IMR-90 (cell line): Measurements from ENCODE around the gene RAD51B. TPM values are rescaled to one million over a fixed set of nuclear protein-coding genes. Genes with fewer than 3 reads are reported as not detected.

Source experiments
- ATAC-seq: fragments of 200-7000 bp; cut with Tn5 transposase; 2 replicates; pipeline ENCODE4 v1.9.1; 2020; ENCODE audit warnings: low read depth, mild to moderate bottlenecking, moderate library complexity
- BruUV-seq: library from RNA; stranded (reverse); fragments of 400-500 nt; replicated peaks from 2 replicates; lab custom pipeline; 2021; lab: Mats Ljungman, UMichigan
- CTCF ChIA-PET: fragments of 300-600 bp; formaldehyde crosslinking; extraction: SDS; loops from one replicate; lab custom pipeline; 2021; ENCODE audit warnings: antibody characterized with exemption; lab: Yijun Ruan, JAX
- POLR2A ChIA-PET: fragments of 300-600 bp; sonication (Branson Sonifier 250); formaldehyde crosslinking; loops from one replicate; lab custom pipeline; 2022; ENCODE audit warnings: antibody characterized with exemption; ENCODE audit not compliant: unreplicated experiment; lab: Charles Lee
- DNase-seq: peaks from one replicate; pipeline ENCODE4 v3.0.0; 2013
- H2AFZ ChIP-seq: replicated peaks from 2 replicates; pipeline ENCODE3; 2013; ENCODE audit warnings: low read length, mild to moderate bottlenecking; ENCODE audit not compliant: poor library complexity
- H2AK5ac ChIP-seq: 2 replicates; pipeline ENCODE4 v1.6.1; 2013; ENCODE audit warnings: low read depth, low read length, inconsistent platforms
- H2AK9ac ChIP-seq: replicated peaks from 2 replicates; pipeline ENCODE3; 2013; ENCODE audit warnings: mild to moderate bottlenecking, low read depth, low read length, moderate library complexity; ENCODE audit not compliant: poor library complexity
- H2BK120ac ChIP-seq: 2 replicates; pipeline ENCODE4 v1.6.1; 2013; ENCODE audit warnings: low read depth, low read length, inconsistent platforms
- H2BK15ac ChIP-seq: 3 replicates; pipeline ENCODE4 v1.6.1; 2013; ENCODE audit warnings: low read depth, low read length, inconsistent platforms
- H2BK20ac ChIP-seq: 2 replicates; pipeline ENCODE4 v1.6.1; 2013; ENCODE audit warnings: low read depth, mild to moderate bottlenecking, inconsistent platforms, low read length, moderate library complexity
- H2BK5ac ChIP-seq: 2 replicates; pipeline ENCODE4 v1.6.1; 2013; ENCODE audit warnings: mild to moderate bottlenecking, low read depth, low read length, inconsistent platforms; ENCODE audit not compliant: poor library complexity, severe bottlenecking
- H3K14ac ChIP-seq: replicated peaks from 2 replicates; pipeline ENCODE4 v1.6.1; 2013; ENCODE audit warnings: low read depth, low read length, inconsistent platforms
- H3K18ac ChIP-seq: 2 replicates; pipeline ENCODE4 v1.6.1; 2013; ENCODE audit warnings: low read depth, low read length, control low read depth
- H3K23ac ChIP-seq: 2 replicates; pipeline ENCODE4 v1.6.1; 2013; ENCODE audit warnings: low read depth, low read length, inconsistent platforms
- H3K27ac ChIP-seq: 2 replicates; pipeline ENCODE4 v1.5.1; 2013; ENCODE audit warnings: mild to moderate bottlenecking, control low read depth, low read length; ENCODE audit not compliant: insufficient read depth
- H3K27me3 ChIP-seq: 2 replicates; pipeline ENCODE4 v1.6.1; 2013; ENCODE audit warnings: low read length; ENCODE audit not compliant: control insufficient read depth, insufficient read depth
- H3K36me3 ChIP-seq: 2 replicates; pipeline ENCODE4 v1.6.1; 2013; ENCODE audit warnings: low read length, mixed read lengths; ENCODE audit not compliant: control insufficient read depth, insufficient read depth
- H3K4ac ChIP-seq: 2 replicates; pipeline ENCODE4 v1.6.1; 2013; ENCODE audit warnings: low read depth, low read length, inconsistent platforms
- H3K4me1 ChIP-seq: 2 replicates; pipeline ENCODE4 v1.6.1; 2013; ENCODE audit warnings: low read length, mixed read lengths; ENCODE audit not compliant: control insufficient read depth, insufficient read depth
- H3K4me2 ChIP-seq: 2 replicates; pipeline ENCODE4 v1.6.1; 2013; ENCODE audit warnings: low read depth, mild to moderate bottlenecking, control low read depth, low read length, moderate library complexity
- H3K4me3 ChIP-seq: 2 replicates; pipeline ENCODE4 v1.5.1; 2013; ENCODE audit warnings: low read depth, mild to moderate bottlenecking, control low read depth, low read length, moderate library complexity; ENCODE audit not compliant: insufficient read depth
- H3K56ac ChIP-seq: 2 replicates; pipeline ENCODE4 v1.6.1; 2013; ENCODE audit warnings: low read length, inconsistent platforms; ENCODE audit not compliant: insufficient read depth; ENCODE audit errors: extremely low read depth
- H3K79me1 ChIP-seq, 2 experiments: 2 replicates each; pipeline ENCODE4 v1.6.1; 2013; ENCODE audit warnings: low read length in 2 of 2, inconsistent platforms in 1 of 2, low read depth in 1 of 2
- H3K9ac ChIP-seq: 2 replicates; pipeline ENCODE4 v1.6.1; 2013; ENCODE audit warnings: low read depth, low read length, control low read depth
- H3K9me1 ChIP-seq: 2 replicates; pipeline ENCODE4 v1.6.1; 2013; ENCODE audit warnings: low read length, inconsistent platforms; ENCODE audit not compliant: insufficient read depth
- H3K9me3 ChIP-seq: 2 replicates; pipeline ENCODE4 v1.6.1; 2013; ENCODE audit warnings: low read length; ENCODE audit not compliant: control insufficient read depth, insufficient read depth
- H4K20me1 ChIP-seq: 2 replicates; pipeline ENCODE4 v1.6.1; 2013; ENCODE audit warnings: low read length, inconsistent platforms; ENCODE audit not compliant: insufficient read depth
- H4K5ac ChIP-seq: 2 replicates; pipeline ENCODE4 v1.6.1; 2013; ENCODE audit warnings: mild to moderate bottlenecking, low read depth, low read length, control low read depth
- H4K8ac ChIP-seq, 2 experiments: 2 replicates each; pipeline ENCODE4 v1.6.1; 2013; ENCODE audit warnings: low read depth in 2 of 2, low read length in 2 of 2, control low read depth in 1 of 2, inconsistent platforms in 1 of 2
- H4K91ac ChIP-seq: 2 replicates; pipeline ENCODE4 v1.6.1; 2013; ENCODE audit warnings: low read depth, low read length, inconsistent platforms; ENCODE audit not compliant: insufficient read depth
- BHLHE40 ChIP-seq: fragments of 150-350 bp; IDR thresholded peaks from 2 replicates; pipeline ENCODE4 v1.6.1; 2016; ENCODE audit warnings: mild to moderate bottlenecking, low read depth, low read length
- CEBPB ChIP-seq: IDR thresholded peaks from 2 replicates; pipeline ENCODE4 v1.6.1; 2012; ENCODE audit warnings: low read depth, low read length, improper control_type of control experiment
- CHD1 ChIP-seq: IDR thresholded peaks from 2 replicates; pipeline ENCODE4 v1.6.1; 2012; ENCODE audit warnings: low read depth, low read length, improper control_type of control experiment
- FOS ChIP-seq: fragments of 150-350 bp; IDR thresholded peaks from 2 replicates; pipeline ENCODE4 v1.6.1; 2016; ENCODE audit warnings: low read depth, low read length
- MAFK ChIP-seq: IDR thresholded peaks from 2 replicates; pipeline ENCODE4 v1.6.1; 2012; ENCODE audit warnings: low read depth, low read length, improper control_type of control experiment
- MAZ ChIP-seq: IDR thresholded peaks from 2 replicates; pipeline ENCODE4 v1.6.1; 2012; ENCODE audit warnings: low read depth, mild to moderate bottlenecking, low read length, improper control_type of control experiment, moderate library complexity, borderline replicate concordance
- POLR2A ChIP-seq: IDR thresholded peaks from 2 replicates; pipeline ENCODE4 v1.6.1; 2012; ENCODE audit warnings: mild to moderate bottlenecking, low read depth, low read length
- RAD21 ChIP-seq: IDR thresholded peaks from 2 replicates; pipeline ENCODE4 v1.6.1; 2012; ENCODE audit warnings: low read length, improper control_type of control experiment
- RCOR1 ChIP-seq: IDR thresholded peaks from 2 replicates; pipeline ENCODE4 v1.6.1; 2012; ENCODE audit warnings: mild to moderate bottlenecking, low read length, improper control_type of control experiment; ENCODE audit not compliant: insufficient replicate concordance
- SMC3 ChIP-seq: fragments of 150-350 bp; IDR thresholded peaks from 2 replicates; pipeline ENCODE4 v1.6.1; 2016; ENCODE audit warnings: low read depth, mild to moderate bottlenecking, antibody characterized with exemption, low read length, moderate library complexity
- WGBS, 2 experiments: methylation state at CpG; one replicate each; pipeline versions ENCODE4 v1.1.5 to v1.1.7; 2013; ENCODE audit warnings: missing lambda C conversion rate in 2 of 2; ENCODE audit not compliant: insufficient read length in 1 of 2; ENCODE audit errors: extremely low coverage in 2 of 2; 5-methylcytosine and 5-hydroxymethylcytosine counted together
- dilution Hi-C: fragments of 300-500 bp; cut with HindIII; formaldehyde crosslinking; loops from one replicate; pipeline ENCODE4 v1.14.3; 2018; ENCODE audit warnings: low sequenced_read_pairs; ENCODE audit not compliant: unreplicated experiment
- in situ Hi-C: fragments of 300-500 bp; cut with MboI; formaldehyde crosslinking; loops from 3 replicates; pipeline ENCODE4 v1.14.3; 2019; ENCODE audit warnings: low sequenced_read_pairs, inconsistent platforms, mixed read lengths
- intact Hi-C: fragments of 100-400 bp; cut with micrococcal nuclease; formaldehyde crosslinking; loops from 2 replicates; pipeline ENCODE4 v1.10.0; 2022
- polyA plus RNA-seq, 3 experiments: library from polyadenylated mRNA; depleted of rRNA; stranded (reverse); fragments of >200 nt; gene quantifications; 2 replicates each; pipeline ENCODE4 v1.2.3, GENCODE V29; 2012; ENCODE audit warnings: low replicate concordance in 1 of 3
- total RNA-seq: library from RNA; depleted of rRNA; stranded (reverse); fragments of >200 nt; gene quantifications from 2 replicates; pipeline ENCODE4 v1.2.3, GENCODE V29; 2012
- TF ChIP-seq, protein P1 (sequence below): fragments of 150-350 bp; IDR thresholded peaks from 2 replicates; pipeline ENCODE4 v1.6.1; 2016; ENCODE audit warnings: low read depth, mild to moderate bottlenecking, low read length, moderate library complexity, borderline replicate concordance

Gene RAD51B
- total and polyA plus RNA-seq, 2 of the 4 experiments (the other 2 are of a cell fraction): 5.1 to 18.8 TPM

DNA sequence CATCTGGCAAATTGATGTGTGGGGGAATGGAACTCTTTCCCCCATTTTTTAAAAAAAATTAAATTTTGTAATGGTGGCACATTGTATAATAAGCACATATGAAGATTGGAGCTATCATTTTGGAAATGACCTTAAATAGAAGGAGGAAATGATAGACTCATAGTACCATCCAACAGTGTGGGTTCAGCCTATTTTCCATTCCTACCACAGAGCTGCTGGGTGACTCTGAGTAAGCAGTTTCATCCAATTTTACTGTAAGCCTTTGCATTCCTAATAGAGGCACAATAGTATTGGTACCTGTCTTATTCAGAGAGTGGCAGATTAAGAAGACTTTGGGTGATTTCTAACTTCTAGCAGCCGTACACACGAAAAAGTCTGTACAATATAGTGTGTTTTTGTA, 304.5 kb downstream of the RAD51B start:
- DNase-seq: no peak
- no peak overlapping the region for H2AK9ac ChIP-seq
- ATAC-seq: no peak
- H4K8ac ChIP-seq: no peak overlapping the region
- peaks cover 4% of the 10 kb centered on the region; the same call in 1 of the 2 replicates for H3K4me1 ChIP-seq
- TF ChIP-seq FOS: no peak
- no peak for TF ChIP-seq RAD21
- no peak for TF ChIP-seq MAZ
- no peak for TF ChIP-seq MAFK
- TF ChIP-seq POLR2A: no peak
- no peak for TF ChIP-seq SMC3
- no peak for TF ChIP-seq BHLHE40
- no peak for TF ChIP-seq CEBPB
- TF ChIP-seq RCOR1: no peak
- TF ChIP-seq, protein P1, sequence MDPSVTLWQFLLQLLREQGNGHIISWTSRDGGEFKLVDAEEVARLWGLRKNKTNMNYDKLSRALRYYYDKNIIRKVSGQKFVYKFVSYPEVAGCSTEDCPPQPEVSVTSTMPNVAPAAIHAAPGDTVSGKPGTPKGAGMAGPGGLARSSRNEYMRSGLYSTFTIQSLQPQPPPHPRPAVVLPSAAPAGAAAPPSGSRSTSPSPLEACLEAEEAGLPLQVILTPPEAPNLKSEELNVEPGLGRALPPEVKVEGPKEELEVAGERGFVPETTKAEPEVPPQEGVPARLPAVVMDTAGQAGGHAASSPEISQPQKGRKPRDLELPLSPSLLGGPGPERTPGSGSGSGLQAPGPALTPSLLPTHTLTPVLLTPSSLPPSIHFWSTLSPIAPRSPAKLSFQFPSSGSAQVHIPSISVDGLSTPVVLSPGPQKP: no peak
- no peak for TF ChIP-seq CHD1
- no TSS peak for BruUV-seq
- H3K23ac ChIP-seq: no peak overlapping the region
- H3K9ac ChIP-seq: no peak overlapping the region
- POLR2A ChIA-PET: interaction anchor here (0.5 kb wide), 1 partner anchor 63 kb away, joined by 4 read pairs; no protein-coding TSS in a partner anchor
- H3K27me3 ChIP-seq: no peaks in the 10 kb centered on the region
- no peak overlapping the region for H3K4ac ChIP-seq
- CTCF ChIA-PET: no interaction called here
- intact Hi-C loops: no loop called here
- H2AK5ac ChIP-seq: no peak overlapping the region
- no peak overlapping the region for H3K18ac ChIP-seq
- H2BK120ac ChIP-seq: no peak overlapping the region
- H3K9me1 ChIP-seq: no peaks in the 10 kb centered on the region
- no peak overlapping the region for H3K4me2 ChIP-seq
- H3K14ac ChIP-seq: no peak overlapping the region
- H2BK15ac ChIP-seq: 0 out of 3 replicates have a peak overlapping the region, but pooled peaks have one; percentile 21
- H2AFZ ChIP-seq: no peak overlapping the region
- H3K36me3 ChIP-seq: no peaks in the 10 kb centered on the region
- in situ Hi-C loops: no loop called here
- H3K56ac ChIP-seq: no peak overlapping the region
- H4K5ac ChIP-seq: no peak overlapping the region
- H4K20me1 ChIP-seq: no peaks in the 10 kb centered on the region
- dilution Hi-C loops: no loop called here
- no peak overlapping the region for H4K91ac ChIP-seq
- H3K9me3 ChIP-seq: no peaks in the 10 kb centered on the region
- no peak overlapping the region for H2BK5ac ChIP-seq
- no peaks in the 10 kb centered on the region for H3K79me1 ChIP-seq
- no peak overlapping the region for H3K4me3 ChIP-seq
- WGBS, 2 experiments: no CpG with 5 or more reads among the region's 2 CpGs
- no peak overlapping the region for H3K27ac ChIP-seq
- no peak overlapping the region for H2BK20ac ChIP-seq
